Panc1 (cell line): ENCODE measurements around the gene MORC2.

Experiments used
- CTCF ChIP-seq: fragments of 450-650 bp; IDR thresholded peaks from 2 replicates; pipeline ENCODE4 v1.5.1; 2017; ENCODE audit warnings: mild to moderate bottlenecking
- POLR2AphosphoS5 ChIP-seq: IDR thresholded peaks from 2 replicates; pipeline ENCODE4 v1.6.1; 2012; ENCODE audit warnings: mild to moderate bottlenecking, low read depth, low read length, moderate library complexity
- TCF7L2 ChIP-seq: IDR thresholded peaks from 2 replicates; pipeline ENCODE4 v1.6.1; 2011; ENCODE audit warnings: mild to moderate bottlenecking, low read depth, low read length, inconsistent platforms

- no peak for TF ChIP-seq CTCF
- TF ChIP-seq POLR2AphosphoS5: no peak
- TF ChIP-seq TCF7L2: no peak
Measured at GRCh38 chr22:31005535-31005934, 37.0 kb upstream of the MORC2 start.
